ENCODE results near the gene FAM78A. TPM values are rescaled to one million over a fixed set of nuclear protein-coding genes. Genes with fewer than 3 reads are reported as not detected.

FAM78A gene
- polyA plus RNA-seq, 3 donors, result 6.4 to 40.6 (median 7.2) TPM

DNA sequence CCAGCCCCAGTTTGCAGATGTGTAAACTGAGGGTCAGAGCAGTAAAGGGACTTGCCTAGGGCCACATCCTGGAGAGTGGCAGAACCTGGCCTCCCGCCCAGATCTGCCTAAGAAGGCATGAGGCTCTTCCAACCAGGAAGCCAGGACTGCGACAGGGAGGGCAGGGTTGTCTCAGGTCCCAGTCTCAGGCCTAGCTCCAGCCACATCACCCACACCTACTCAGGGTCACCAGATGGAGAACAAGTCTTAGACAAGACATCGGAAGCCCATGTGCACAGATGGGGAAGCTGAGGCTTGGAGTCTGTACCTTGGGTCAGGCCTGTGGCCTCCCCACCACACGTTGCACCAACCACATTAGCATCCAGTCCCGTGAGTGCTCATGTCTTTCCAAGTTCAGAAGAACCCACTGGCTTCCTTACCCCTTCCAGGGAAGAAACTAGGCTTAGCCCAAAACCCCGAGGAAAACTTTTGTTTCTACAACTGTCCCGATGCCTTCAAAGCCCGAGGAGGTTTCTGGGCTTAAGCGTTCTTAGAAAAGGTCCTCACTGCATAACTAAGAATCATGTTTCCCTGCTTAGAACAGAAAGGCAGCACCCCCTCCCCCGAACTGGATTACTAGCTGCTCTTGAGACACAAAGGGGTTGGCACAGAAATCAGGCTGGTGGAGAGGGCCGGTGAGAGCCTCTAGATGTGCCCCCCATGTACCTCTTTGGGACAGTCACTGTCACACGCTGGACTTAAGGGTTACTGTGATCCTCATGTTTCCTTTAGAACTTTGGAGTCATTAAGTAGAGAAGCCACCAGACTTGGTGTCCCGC is 2.2 kb downstream of the FAM78A start:
- Histone ChIP-seq H3K9ac (ENCODE audit: insufficient read depth, low read length, poor library complexity, severe bottlenecking) (peak overlapping the region; percentile 86), H2AFZ (ENCODE audit: insufficient read depth, low read depth, low read length, poor library complexity, severe bottlenecking) (peak overlapping the region; percentile 48), H3K4me2 (replicated peaks; ENCODE audit: extremely low read depth, low read length, poor library complexity, severe bottlenecking) (peak overlapping the region; percentile 98)

More for the DNA sequence above, 2.2 kb downstream of the FAM78A start:
- TF ChIP-seq, protein P1, sequence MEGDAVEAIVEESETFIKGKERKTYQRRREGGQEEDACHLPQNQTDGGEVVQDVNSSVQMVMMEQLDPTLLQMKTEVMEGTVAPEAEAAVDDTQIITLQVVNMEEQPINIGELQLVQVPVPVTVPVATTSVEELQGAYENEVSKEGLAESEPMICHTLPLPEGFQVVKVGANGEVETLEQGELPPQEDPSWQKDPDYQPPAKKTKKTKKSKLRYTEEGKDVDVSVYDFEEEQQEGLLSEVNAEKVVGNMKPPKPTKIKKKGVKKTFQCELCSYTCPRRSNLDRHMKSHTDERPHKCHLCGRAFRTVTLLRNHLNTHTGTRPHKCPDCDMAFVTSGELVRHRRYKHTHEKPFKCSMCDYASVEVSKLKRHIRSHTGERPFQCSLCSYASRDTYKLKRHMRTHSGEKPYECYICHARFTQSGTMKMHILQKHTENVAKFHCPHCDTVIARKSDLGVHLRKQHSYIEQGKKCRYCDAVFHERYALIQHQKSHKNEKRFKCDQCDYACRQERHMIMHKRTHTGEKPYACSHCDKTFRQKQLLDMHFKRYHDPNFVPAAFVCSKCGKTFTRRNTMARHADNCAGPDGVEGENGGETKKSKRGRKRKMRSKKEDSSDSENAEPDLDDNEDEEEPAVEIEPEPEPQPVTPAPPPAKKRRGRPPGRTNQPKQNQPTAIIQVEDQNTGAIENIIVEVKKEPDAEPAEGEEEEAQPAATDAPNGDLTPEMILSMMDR (IDR thresholded peaks at IDR 0.05), result no peak
- WGBS (ENCODE audit: insufficient coverage), result 2% methylated on average over 8 of the region's 13 CpGs
- DNase-seq, result peak in 2 of 3 donors; percentile 54 to 64
- H3K27me3 ChIP-seq (ENCODE audit: control insufficient read depth in 2 of 2, insufficient read depth in 2 of 2, low read length in 2 of 2), result no peaks in the 10 kb centered on the region
- peaks cover 3 to 15% of the 10 kb centered on the region in 2 donors for H3K36me3 Mint-ChIP-seq
- H3K79me2 ChIP-seq (ENCODE audit: insufficient read depth, low read length), result peaks cover 85% of the 10 kb centered on the region
- peak overlapping the region; percentile 99 to 100 for H3K4me3 Mint-ChIP-seq
- peaks cover 62% of the 10 kb centered on the region for H3K4me1 Mint-ChIP-seq
- peaks cover 54% of the 10 kb centered on the region for H4K20me1 ChIP-seq (ENCODE audit: insufficient read depth, low read length)
- H3K4me3 ChIP-seq (replicated peaks in 1 of 3; ENCODE audit: low read depth in 2 of 3, low read length in 3 of 3), result peak overlapping the region; percentile 78 to 94 (median 93)
- H3K9me3 ChIP-seq (replicated peaks in 1 of 2; ENCODE audit: control insufficient read depth in 1 of 2, insufficient read depth in 1 of 2, low read length in 2 of 2), result no peaks in the 10 kb centered on the region
- H3K27ac Mint-ChIP-seq, result peak overlapping the region; percentile 92 to 98 (median 96)
- H3K27me3 Mint-ChIP-seq (ENCODE audit: low read depth in 3 of 3), result no peaks in the 10 kb centered on the region
- H3K4me1 ChIP-seq (ENCODE audit: control insufficient read depth in 1 of 2, insufficient read depth in 2 of 2, low read length in 2 of 2), result peaks cover 62 to 65% of the 10 kb centered on the region in 2 donors
- H3K9me3 Mint-ChIP-seq, result peaks cover 0 to 2% (median 0%) of the 10 kb centered on the region in 7 donors
- no peaks in the 10 kb centered on the region for H3K36me3 ChIP-seq (replicated peaks in 1 of 2; ENCODE audit: control insufficient read depth in 1 of 2, insufficient read depth in 2 of 2, low read length in 2 of 2)
- intact Hi-C loops (cut with micrococcal nuclease), result loop anchor here in 1 of 2 donors (2.0 to 10.0 kb wide), 3 partner anchors 19 to 1081 kb away; partner anchors contain the start of gene SETX
- H3K27ac ChIP-seq (ENCODE audit: low read depth in 1 of 2, low read length in 2 of 2), result peak overlapping the region; percentile 75 to 93
